Osteoblast (primary cell): Measurements from ENCODE around the gene DSCAML1. TPM values are rescaled to one million over a fixed set of nuclear protein-coding genes. Genes with fewer than 3 reads are reported as not detected.

Experiments
- DNase-seq: peaks from one replicate; pipeline ENCODE4 v3.0.0; 2011; ENCODE audit warnings: low spot score, mixed read lengths; ENCODE audit not compliant: insufficient read length; ENCODE audit errors: missing footprints
- H2AFZ ChIP-seq: 2 replicates; pipeline ENCODE4 v1.6.0; 2011; ENCODE audit warnings: mild to moderate bottlenecking, low read length
- H3K27ac ChIP-seq: 2 replicates; pipeline ENCODE4 v1.5.1; 2011; ENCODE audit warnings: mild to moderate bottlenecking, low read depth, low read length, moderate library complexity
- H3K27me3 ChIP-seq: 2 replicates; pipeline ENCODE4 v1.6.0; 2012; ENCODE audit warnings: mild to moderate bottlenecking, control low read depth, inconsistent platforms, low read length, moderate library complexity; ENCODE audit not compliant: insufficient read depth
- H3K36me3 ChIP-seq: 2 replicates; pipeline ENCODE4 v1.5.1; 2011; ENCODE audit warnings: mild to moderate bottlenecking, low read length, control low read depth, moderate library complexity; ENCODE audit not compliant: insufficient read depth
- H3K4me1 ChIP-seq: 2 replicates; pipeline ENCODE4 v1.5.1; 2011; ENCODE audit warnings: mild to moderate bottlenecking, low read length, control low read depth, moderate library complexity; ENCODE audit not compliant: insufficient read depth
- H3K4me2 ChIP-seq: 2 replicates; pipeline ENCODE4 v1.6.0; 2011; ENCODE audit warnings: mild to moderate bottlenecking, low read length; ENCODE audit not compliant: insufficient read depth
- H3K4me3 ChIP-seq: fragments of 200-600 bp; sonication (generic); 3 replicates; pipeline ENCODE4 v1.5.1; 2012; ENCODE audit warnings: mild to moderate bottlenecking, low read length, inconsistent platforms; ENCODE audit not compliant: insufficient read depth
- H3K79me2 ChIP-seq: 2 replicates; pipeline ENCODE4 v1.6.0; 2012; ENCODE audit warnings: mild to moderate bottlenecking, low read length, control low read depth, inconsistent platforms; ENCODE audit not compliant: insufficient read depth
- H3K9me3 ChIP-seq: 2 replicates; pipeline ENCODE4 v1.5.1; 2011; ENCODE audit warnings: low read depth, low read length, control low read depth
- H4K20me1 ChIP-seq: 2 replicates; pipeline ENCODE4 v1.6.0; 2012; ENCODE audit warnings: mild to moderate bottlenecking, low read length, control low read depth; ENCODE audit not compliant: insufficient read depth
- CTCF ChIP-seq: IDR thresholded peaks from 2 replicates; pipeline ENCODE4 v1.5.1; 2011; ENCODE audit warnings: mild to moderate bottlenecking, low read depth, low read length, moderate library complexity; ENCODE audit errors: extremely low read depth
- total RNA-seq: library from RNA; depleted of rRNA; stranded (reverse); fragments of >200 nt; gene quantifications from 2 replicates; pipeline ENCODE4 v1.2.3, GENCODE V29; 2012

DSCAML1 gene
- total RNA-seq, 1 donor = not detected

DNA sequence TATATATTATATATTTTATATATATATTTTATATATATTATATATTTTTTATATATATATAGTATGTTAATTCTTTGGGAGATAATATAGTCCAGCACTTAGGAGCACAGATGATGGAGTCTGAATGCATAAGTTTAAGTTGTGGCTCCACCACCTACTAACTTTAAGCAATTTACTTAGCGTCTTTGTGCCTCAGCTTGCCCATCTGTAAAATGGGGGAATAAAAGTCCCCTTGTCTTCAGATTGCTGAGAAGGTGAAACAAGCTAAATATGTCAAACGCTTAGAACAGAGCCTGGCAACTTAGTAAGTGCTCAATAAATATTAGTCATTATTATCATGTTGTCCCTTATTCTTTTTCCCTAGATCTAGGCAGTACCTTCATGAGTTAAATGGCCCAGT, 27.5 kb downstream of the DSCAML1 start:
- no peak overlapping the region for H3K4me3 ChIP-seq
- DNase-seq = no peak
- no peak for TF ChIP-seq CTCF

DNA sequence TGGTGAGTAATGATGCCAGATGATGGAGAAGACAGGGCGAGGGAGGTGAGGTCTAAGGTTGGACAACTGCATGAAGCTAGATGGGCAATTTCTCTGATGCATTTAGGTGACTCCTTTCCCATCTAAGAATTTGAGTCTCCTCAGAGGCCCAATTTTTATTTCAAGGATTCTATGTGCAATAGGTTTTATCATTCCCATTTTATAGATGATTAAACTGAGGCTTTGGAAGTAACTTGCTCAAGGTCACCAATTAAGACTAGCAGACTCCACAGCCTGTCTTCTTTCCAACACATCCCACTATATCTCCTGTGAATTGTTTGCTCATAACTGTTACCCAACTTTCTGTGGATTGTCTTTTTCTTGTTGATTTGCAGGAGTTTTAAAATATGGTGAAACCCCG, 28.5 kb downstream of the DSCAML1 start:
- no peaks in the 10 kb centered on the region for H3K36me3 ChIP-seq
- H2AFZ ChIP-seq = no peak overlapping the region
- no peaks in the 10 kb centered on the region for H3K9me3 ChIP-seq
- DNase-seq = no peak
- H3K27ac ChIP-seq = no peak overlapping the region
- TF ChIP-seq CTCF = no peak
- no peak overlapping the region for H3K4me2 ChIP-seq
- no peaks in the 10 kb centered on the region for H3K4me1 ChIP-seq
- no peaks in the 10 kb centered on the region for H3K79me2 ChIP-seq
- no peaks in the 10 kb centered on the region for H3K27me3 ChIP-seq
- H3K4me3 ChIP-seq = no peak overlapping the region
- H4K20me1 ChIP-seq = no peaks in the 10 kb centered on the region

More for the DNA sequence above, 27.5 kb downstream of the DSCAML1 start:
- Histone ChIP-seq H3K79me2 (no peaks in the 10 kb centered on the region), H3K27me3 (no peaks in the 10 kb centered on the region), H3K36me3 (no peaks in the 10 kb centered on the region), H3K4me1 (no peaks in the 10 kb centered on the region), H3K27ac (no peak overlapping the region), H2AFZ (no peak overlapping the region), H3K4me2 (no peak overlapping the region), H3K9me3 (no peaks in the 10 kb centered on the region), H4K20me1 (no peaks in the 10 kb centered on the region)

DNA sequence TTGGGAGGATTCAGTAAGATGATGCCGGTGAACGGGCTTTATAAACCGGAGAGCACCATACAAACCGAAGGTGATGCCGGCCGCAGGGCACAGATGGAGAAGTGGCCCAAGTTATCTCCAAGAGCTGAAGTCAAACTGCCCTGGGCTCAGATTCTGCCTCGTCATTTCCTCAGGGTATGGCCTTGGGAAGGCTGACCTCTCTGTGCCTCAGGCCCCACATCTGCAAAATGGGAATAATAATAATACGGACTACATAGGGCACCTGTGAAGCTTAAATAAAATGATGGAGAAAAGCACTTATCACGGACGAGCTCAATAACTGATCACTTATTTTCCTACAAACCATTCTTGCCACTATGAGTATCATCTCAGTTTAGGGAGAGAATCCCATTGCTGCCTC, 29.9 kb downstream of the DSCAML1 start:
- no peak for DNase-seq
- no peak for TF ChIP-seq CTCF
- Histone ChIP-seq H4K20me1 (no peaks in the 10 kb centered on the region), H3K4me3 (no peak overlapping the region), H3K9me3 (no peaks in the 10 kb centered on the region), H3K79me2 (no peaks in the 10 kb centered on the region), H2AFZ (no peak overlapping the region), H3K27ac (no peak overlapping the region), H3K27me3 (no peaks in the 10 kb centered on the region), H3K4me1 (no peaks in the 10 kb centered on the region), H3K4me2 (no peak overlapping the region), H3K36me3 (no peaks in the 10 kb centered on the region)

DNA sequence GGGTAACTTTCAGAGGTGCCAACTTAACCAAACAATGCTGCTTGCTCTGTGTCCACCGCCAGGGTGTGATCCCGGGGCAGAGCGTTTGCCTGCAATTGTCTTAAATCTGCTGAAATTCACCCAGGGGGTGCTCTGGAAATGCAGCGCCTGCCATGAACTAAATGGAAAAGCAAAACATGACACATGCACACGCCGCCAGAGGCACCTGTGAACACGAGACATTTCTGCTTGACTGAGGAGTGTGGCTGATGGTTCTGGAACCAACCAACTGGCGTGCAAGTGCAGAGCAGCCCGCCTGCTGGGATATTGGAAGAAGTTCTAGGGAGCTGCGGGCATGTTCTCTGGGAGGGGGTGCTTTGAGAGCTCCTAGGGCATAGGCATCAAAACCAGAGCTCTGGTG, 30.4 kb downstream of the DSCAML1 start:
- no peaks in the 10 kb centered on the region for H3K79me2 ChIP-seq
- H3K4me3 ChIP-seq = no peak overlapping the region
- no peak overlapping the region for H3K27ac ChIP-seq
- H3K36me3 ChIP-seq = no peaks in the 10 kb centered on the region
- no peaks in the 10 kb centered on the region for H3K9me3 ChIP-seq
- H3K27me3 ChIP-seq = no peaks in the 10 kb centered on the region
- H4K20me1 ChIP-seq = no peaks in the 10 kb centered on the region
- H2AFZ ChIP-seq = no peak overlapping the region
- H3K4me2 ChIP-seq = no peak overlapping the region
- DNase-seq = no peak
- no peak for TF ChIP-seq CTCF
- no peaks in the 10 kb centered on the region for H3K4me1 ChIP-seq
